Measurements from ENCODE around the gene GID8.

GID8 gene

DNA sequence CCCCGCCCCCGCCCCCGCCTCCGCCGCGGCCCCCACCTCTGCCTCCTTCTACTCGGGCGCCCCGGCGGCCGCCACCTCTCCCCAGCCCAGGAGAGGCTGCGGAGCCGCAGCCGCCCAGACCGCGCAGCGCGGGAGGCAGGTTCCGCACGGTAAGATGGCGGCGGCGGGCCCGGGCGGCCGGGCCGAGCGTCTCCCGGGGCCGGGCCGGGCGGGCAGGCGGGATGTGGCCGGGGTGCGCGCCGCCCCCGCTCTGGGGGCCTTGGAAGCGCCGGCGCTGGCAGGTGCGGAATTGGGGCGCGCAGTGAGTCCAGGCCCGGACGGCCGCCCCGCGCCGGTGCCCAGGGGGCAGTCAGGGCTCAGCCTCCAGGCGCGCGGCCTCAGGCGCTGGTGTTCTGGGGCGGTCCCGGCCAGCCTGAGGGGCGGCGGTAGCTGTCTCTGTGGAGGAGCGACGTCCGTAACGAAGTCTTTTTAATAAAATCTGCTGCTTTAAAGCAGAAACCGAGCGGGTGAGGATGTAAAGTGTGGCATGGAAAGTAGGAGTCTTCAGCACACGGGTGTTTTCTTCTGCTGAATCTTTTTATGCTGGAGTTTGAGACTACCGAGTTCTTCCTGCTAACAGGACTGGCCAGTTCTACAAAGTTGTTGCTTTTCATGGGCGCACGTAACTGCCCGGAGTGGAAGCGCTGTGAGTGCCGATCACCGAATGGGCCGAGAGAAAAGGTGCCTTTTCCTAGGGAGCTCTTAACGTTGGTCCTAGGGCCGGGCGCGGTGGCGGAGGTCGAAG, at the start of gene GID8:
GID8 (plus strand) TSS at position 43 of the 784 bp plus-strand sequence. CDS start 3,356 bp downstream, outside the sequence.
- no peak for DNase-seq (ENCODE audit: low spot score)

GRCh38 chr20:62888406-62888805, 49.5 kb upstream of the GID8 start:
- DNase-seq (ENCODE audit: low spot score) = no peak

GRCh38 chr20:62888910-62889309, 49.0 kb upstream of the GID8 start:
- DNase-seq (ENCODE audit: low spot score) = no peak

DNA sequence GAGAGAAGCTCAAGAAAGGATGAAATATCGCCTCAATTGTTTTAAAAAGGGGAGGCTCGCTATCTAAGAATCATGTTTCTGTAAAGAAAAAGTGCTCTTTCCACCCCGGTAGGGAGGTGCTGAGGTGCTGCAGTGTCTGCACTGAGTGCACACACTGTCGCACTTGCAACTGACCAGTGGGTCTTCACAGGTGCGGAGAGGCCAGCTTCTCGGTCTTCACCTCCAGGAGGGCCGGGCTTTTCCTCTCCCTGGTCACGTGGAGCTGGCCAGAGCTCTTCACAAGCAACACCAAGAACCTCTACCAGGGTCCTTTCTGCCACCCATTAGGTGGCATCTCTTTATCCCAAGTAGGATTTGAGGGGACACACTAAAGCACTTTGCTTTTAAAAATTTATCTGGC, 48.5 kb upstream of the GID8 start:
- no peak for DNase-seq (ENCODE audit: low spot score)

DNA sequence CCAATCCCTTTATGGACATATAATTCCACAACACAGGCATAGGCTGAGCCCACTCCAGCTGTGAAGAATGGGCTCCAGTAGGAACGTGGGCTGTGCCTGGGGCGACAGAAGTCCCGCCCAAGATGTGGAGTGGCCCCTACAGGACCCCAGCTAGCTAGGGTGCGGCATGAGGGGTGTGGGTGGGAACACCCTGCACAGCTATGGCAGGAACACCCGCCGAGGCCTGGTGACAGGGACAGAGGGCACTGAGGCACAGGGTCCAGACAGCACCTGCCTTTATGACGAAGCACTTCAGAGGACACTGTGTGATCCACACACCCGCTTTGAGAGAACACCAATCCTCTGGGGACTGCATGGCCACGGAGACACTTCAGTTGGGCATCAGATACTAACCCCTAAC, 48.1 kb upstream of the GID8 start:
- DNase-seq (ENCODE audit: low spot score) = no peak

GRCh38 chr20:62890444-62890843, 47.5 kb upstream of the GID8 start:
- no peak for DNase-seq (ENCODE audit: low spot score)

- no peak for DNase-seq (ENCODE audit: low spot score)
Measured at GRCh38 chr20:62891111-62891510, 46.8 kb upstream of the GID8 start.

DNA sequence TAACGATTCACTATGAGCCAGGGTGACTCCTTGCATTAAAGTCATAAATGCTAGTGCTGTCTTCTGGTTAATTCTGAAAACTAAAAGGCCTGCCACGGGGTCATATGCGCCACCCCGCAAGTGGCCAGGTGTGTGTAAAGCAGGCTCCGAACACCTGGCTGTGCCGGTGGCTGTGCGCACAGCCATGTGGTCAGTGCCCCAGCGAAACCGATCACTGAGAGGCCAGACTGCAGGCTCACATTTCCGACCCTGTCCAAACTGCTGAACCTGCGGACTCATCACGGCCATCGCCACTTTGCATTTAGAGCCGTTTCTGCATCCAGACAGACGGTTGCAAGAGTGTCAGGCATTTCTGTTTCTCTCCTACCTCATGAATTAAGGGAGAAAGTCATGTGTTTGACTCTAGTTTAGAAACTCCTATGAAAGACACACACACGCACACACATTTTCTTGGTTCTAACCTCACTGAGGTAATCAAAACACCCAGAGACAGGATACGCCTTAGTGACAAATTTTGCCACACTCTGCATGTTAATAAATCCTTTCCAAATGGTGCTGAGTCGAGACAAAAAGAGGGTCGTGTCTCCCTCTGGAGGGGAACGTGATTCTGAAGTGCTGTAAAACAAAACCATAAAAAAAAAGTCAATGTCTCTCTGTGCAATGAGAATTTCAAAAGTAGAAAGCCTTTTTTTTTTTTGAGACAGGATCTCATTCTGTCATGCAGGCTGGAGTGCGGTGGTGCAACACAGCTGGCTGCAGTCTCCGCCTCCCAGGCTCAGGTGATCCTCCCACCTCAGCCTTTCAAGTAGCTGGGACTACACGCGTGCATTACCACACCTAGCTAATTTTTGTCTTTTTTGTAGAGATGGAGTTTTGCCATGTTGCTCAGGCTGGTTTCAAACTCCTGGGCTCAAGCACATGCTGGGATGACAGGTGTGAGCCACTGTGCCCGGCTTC, 45.3 kb upstream of the GID8 start:
- no peak for DNase-seq (ENCODE audit: low spot score)

DNA sequence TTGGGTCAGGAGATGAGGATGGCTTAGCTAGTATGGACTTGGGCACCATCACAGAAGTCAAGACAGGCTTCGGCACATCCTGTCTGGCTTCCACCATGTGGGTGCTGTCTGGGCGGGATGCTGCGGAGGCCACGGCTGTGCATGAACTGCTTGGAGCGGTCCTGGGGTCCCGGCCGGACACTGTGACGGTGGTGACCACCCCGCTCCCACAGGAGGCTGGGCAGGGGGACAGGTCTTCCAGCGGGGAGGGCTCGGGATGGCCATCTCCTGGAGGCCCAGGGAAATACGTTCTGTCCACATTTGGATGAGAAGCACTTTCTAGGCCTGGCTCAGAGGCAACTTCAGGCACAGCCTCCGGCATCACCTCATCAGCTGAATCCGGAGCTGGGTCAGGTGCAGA, 44.2 kb upstream of the GID8 start:
- no peak for DNase-seq (ENCODE audit: low spot score)

- no peak for DNase-seq (ENCODE audit: low spot score)
Measured at GRCh38 chr20:62894261-62894660, 43.7 kb upstream of the GID8 start.

DNA sequence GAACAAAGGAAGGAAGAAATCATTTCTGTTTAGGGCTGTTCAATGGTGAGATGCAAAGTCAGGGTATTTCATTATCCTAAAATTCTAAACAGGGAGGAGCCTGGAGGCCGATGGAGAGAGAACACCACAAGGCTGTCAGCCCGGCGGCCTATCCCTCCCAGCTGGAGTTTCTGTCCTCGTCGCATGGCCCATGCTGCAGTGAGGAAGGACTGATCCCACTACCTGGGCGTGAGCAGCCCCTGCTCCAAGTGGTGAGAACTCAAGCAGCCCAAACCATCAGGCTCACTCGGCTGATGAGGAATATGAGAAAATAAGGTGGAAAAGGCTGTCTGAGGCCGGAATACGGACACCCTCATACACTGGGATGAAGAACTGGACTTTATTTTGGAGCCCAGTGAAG, 42.4 kb upstream of the GID8 start:
- DNase-seq (ENCODE audit: low spot score) = no peak

DNA sequence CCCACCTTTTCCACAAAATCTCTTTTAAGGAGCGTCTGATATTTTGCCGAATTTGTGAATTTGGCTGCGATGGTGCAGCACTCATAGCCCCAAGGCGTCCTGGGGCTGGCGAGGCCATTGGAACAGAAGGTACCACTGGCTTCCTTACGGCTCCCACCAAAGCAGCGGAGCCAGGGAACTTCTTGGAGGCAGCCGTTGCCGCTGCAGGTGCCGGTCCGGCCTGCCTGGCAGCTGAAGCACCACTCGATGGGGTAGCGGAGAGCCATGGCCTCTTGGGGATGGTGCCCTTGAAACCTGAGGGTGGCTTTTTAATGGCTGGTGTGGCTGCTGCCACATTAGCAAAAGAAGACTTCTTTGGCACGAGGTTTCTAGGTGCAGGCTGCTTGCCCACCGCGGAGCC, 41.4 kb upstream of the GID8 start:
- DNase-seq (ENCODE audit: low spot score) = no peak

DNA sequence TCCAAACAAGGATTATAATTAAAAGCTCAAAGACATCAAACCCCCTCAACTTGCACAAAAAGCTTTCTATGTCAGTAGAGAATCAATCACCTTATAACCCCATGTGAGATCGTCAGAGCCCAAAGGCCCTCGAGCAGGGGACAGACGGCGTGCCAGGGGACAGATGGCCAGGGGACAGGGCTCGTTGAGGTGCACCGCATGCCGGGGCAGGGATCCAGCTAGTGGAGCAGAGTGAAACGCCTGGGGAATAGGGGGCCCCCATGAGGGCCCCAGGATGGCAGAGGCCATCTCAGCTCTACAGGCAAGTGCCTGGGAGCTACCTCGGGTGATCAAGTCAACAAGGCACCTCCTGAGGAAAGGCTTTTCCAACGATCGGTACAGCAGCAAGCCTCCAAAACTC, 40.3 kb upstream of the GID8 start:
- no peak for DNase-seq (ENCODE audit: low spot score)

DNA sequence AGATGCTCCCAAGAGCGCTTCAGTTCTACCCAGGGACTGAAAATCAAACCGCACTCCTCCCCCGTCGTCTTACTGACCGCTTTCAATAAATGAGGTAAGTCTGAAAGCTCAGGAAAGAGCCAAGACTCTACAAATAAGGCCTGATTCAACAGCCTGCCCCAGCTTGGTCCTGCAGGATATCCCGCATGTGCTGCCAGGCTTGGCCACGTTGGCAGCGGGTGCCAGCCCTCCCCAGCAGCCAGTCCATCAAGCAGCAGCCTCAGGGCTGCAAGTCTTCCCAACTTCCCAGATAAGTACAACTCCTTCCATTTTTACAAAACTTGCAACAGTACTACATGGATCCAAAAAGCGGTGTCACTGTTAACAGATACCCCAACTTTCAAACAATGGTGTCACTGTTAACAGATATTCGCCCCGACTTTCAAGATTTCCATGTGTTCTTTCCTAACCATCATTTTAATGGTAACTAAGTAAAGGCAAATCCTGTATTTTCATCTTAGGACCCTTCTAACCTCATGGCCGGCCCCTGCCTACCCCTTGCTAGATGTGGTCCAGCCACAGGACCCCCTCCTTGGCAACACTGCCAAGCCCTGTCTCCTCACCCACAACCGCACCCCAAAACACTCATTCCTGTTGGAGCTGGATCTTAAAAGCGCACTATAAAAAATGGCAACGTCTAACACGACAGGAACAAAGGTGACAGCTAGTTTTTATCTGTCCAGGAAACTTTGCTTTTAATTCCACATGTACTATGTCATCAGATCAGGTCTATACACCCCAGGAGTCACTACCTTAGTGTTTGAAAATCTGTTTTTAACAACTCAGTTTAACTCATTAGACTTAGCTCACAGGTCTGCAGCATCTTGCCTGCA, 39.6 kb upstream of the GID8 start:
- no peak for DNase-seq (ENCODE audit: low spot score)

- no peak for DNase-seq (ENCODE audit: low spot score)
Measured at GRCh38 chr20:62898970-62899632, 38.8 kb upstream of the GID8 start.

- no peak for DNase-seq (ENCODE audit: low spot score)
Measured at GRCh38 chr20:62899633-62900051, 38.3 kb upstream of the GID8 start.

GRCh38 chr20:62900052-62900691, 37.8 kb upstream of the GID8 start:
- DNase-seq (ENCODE audit: low spot score) = peak; percentile 64

DNA sequence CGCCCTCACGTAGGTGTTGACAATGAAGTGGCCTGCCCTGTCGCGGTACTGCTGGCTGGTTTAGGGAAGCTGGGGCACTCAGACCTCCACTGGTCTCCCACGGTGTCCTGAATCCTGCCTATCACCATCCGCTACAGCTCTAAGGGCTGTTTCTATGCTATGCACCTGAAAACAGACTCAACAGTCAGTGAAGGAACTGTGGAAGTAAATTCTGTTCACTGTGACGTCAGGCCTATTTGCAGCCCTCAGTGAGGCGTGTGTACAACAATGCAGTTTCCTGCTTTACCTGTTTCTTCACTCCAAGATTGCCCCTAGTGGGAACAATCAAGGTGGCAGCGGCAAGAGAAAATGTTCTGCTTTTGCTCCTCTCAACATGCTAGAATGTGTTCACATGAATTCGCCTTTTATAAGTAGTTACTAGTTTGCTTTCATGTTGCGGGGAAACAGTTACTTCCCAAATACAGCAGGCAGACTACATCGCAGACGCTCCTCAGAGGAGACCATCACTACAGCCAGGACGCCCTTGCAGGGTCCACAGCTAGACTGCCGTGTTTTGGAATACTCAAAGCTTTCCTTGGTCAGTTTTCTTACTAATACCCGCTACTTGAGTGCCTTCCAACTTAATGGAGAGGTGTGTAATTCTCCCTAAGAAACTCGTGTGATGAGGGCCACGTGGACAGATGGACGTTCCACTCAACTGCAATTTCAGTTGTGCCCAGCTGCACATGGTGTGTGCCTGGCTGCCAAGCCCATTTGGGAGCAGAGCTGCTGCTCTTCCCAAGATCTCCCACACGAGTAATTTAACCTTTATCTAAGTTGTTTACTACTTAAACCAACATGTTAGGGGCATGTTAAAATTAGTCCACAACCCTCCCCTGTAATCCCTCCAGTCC, 37.0 kb upstream of the GID8 start:
- DNase-seq (ENCODE audit: low spot score) = no peak

DNA sequence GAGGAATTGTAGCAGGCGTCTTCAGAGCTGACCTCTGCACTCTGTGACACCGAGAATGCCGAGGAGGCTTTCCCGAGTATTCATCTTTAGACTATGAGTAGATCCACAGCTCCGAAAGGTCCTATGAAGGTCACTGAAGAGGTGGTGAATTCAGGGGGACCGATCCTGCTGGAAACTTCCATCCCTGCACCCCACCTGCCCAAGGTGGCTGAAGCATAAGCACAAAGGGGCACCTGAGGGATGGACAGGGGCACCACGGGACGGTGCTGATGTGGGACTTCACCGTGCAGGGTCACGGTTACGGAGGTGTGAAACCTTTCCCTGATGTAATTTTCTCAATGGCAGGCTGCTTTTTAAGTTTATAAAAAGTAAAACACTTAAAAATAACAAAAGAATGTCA, 36.1 kb upstream of the GID8 start:
- no peak for DNase-seq (ENCODE audit: low spot score)
